Calu3 (cell line): ENCODE results near the gene ECI1. TPM values are rescaled to one million over a fixed set of nuclear protein-coding genes. Genes with fewer than 3 reads are reported as not detected.

ENCODE experiments used
- BruUV-seq: library from RNA; stranded (reverse); fragments of 400-500 nt; replicated peaks from 2 replicates; lab custom pipeline; 2021; lab: Mats Ljungman, UMichigan
- CTCF ChIA-PET: fragments of 300-600 bp; sonication (Branson Sonifier 250); formaldehyde crosslinking; loops from one replicate; lab custom pipeline; 2022; ENCODE audit warnings: antibody characterized with exemption; lab: Charles Lee
- DNase-seq: peaks from one replicate; pipeline ENCODE4 v3.0.0; 2022
- H3K27ac Mint-ChIP-seq: one replicate; pipeline ENCODE4 v1.8.0; 2022; ENCODE audit warnings: mixed read lengths; ENCODE audit not compliant: unreplicated experiment
- H3K27me3 Mint-ChIP-seq: one replicate; pipeline ENCODE4 v1.8.0; 2022; ENCODE audit warnings: mixed read lengths; ENCODE audit not compliant: unreplicated experiment
- H3K36me3 Mint-ChIP-seq: one replicate; pipeline ENCODE4 v1.8.0; 2022; ENCODE audit warnings: mild to moderate bottlenecking, moderate library complexity, mixed read lengths; ENCODE audit not compliant: insufficient read depth, unreplicated experiment
- H3K4me1 Mint-ChIP-seq: one replicate; pipeline ENCODE4 v1.8.0; 2022; ENCODE audit warnings: mild to moderate bottlenecking, low read depth, mixed read lengths; ENCODE audit not compliant: unreplicated experiment
- H3K4me3 Mint-ChIP-seq: one replicate; pipeline ENCODE4 v1.8.0; 2022; ENCODE audit warnings: mild to moderate bottlenecking, low read depth, moderate library complexity, mixed read lengths; ENCODE audit not compliant: unreplicated experiment
- H3K9me3 Mint-ChIP-seq: one replicate; pipeline ENCODE4 v1.8.0; 2022; ENCODE audit warnings: low read depth, mixed read lengths; ENCODE audit not compliant: unreplicated experiment
- intact Hi-C: fragments of 100-400 bp; cut with micrococcal nuclease; formaldehyde crosslinking; loops from one replicate; pipeline ENCODE4 v1.10.0; 2022; ENCODE audit not compliant: unreplicated experiment
- total RNA-seq: library from RNA; stranded (reverse); gene quantifications from 2 replicates; pipeline ENCODE4 v1.2.3, GENCODE V29; 2022
- TF ChIP-seq, protein P1 (sequence below): fragments of 200-600 bp; IDR thresholded peaks from one replicate; pipeline ENCODE4 v1.8.0; 2022; ENCODE audit warnings: antibody characterized with exemption; ENCODE audit not compliant: unreplicated experiment

ECI1 gene
- total RNA-seq, 1 experiment from 2014 or later, result 85.7 TPM

DNA sequence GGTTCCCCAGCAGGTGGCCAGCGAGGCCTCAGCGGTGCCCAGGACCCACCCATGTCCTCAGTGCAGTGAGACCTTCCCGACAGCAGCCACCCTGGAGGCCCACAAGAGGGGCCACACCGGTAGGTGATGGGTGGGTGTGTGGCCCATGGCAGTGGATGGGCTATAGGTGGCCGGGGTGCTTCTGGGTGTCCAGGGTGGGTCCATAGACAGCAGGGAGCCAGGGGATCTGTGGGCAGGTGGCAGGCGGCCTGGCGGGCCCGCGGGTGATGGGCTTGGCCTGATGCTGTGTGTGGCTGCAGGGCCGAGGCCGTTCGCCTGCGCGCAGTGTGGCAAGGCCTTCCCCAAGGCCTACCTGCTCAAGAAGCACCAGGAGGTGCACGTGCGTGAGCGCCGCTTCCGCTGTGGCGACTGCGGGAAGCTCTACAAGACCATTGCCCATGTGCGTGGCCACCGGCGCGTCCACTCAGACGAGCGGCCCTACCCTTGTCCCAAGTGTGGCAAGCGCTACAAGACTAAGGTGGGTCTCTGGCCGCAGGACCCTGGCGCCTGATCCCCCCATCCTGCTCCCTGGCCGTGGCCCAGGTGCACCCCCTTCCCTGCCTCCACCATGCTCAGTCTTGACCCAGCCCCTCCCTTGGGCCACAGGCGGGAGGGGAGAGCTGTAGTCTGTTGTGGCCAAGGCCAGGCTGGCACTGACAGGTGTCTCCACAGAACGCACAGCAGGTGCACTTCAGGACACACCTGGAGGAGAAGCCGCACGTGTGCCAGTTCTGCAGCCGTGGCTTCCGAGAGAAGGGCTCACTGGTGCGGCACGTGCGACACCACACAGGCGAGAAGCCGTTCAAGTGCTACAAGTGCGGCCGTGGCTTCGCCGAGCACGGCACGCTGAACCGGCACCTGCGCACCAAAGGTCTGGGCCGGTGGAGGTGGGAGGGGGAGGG is 17.2 kb downstream of the ECI1 start:
- CTCF ChIA-PET, result no interaction called here
- BruUV-seq, result no TSS peak
- Mint-ChIP-seq H3K27ac (peak overlapping the region; percentile 61), H3K9me3 (no peaks in the 10 kb centered on the region), H3K36me3 (peaks cover 72% of the 10 kb centered on the region), H3K4me1 (peaks cover 8% of the 10 kb centered on the region), H3K27me3 (no peaks in the 10 kb centered on the region), H3K4me3 (no peak overlapping the region)
- TF ChIP-seq, protein P1, sequence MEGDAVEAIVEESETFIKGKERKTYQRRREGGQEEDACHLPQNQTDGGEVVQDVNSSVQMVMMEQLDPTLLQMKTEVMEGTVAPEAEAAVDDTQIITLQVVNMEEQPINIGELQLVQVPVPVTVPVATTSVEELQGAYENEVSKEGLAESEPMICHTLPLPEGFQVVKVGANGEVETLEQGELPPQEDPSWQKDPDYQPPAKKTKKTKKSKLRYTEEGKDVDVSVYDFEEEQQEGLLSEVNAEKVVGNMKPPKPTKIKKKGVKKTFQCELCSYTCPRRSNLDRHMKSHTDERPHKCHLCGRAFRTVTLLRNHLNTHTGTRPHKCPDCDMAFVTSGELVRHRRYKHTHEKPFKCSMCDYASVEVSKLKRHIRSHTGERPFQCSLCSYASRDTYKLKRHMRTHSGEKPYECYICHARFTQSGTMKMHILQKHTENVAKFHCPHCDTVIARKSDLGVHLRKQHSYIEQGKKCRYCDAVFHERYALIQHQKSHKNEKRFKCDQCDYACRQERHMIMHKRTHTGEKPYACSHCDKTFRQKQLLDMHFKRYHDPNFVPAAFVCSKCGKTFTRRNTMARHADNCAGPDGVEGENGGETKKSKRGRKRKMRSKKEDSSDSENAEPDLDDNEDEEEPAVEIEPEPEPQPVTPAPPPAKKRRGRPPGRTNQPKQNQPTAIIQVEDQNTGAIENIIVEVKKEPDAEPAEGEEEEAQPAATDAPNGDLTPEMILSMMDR, result no peak
- no peak for DNase-seq
- intact Hi-C loops, result no loop called here

DNA sequence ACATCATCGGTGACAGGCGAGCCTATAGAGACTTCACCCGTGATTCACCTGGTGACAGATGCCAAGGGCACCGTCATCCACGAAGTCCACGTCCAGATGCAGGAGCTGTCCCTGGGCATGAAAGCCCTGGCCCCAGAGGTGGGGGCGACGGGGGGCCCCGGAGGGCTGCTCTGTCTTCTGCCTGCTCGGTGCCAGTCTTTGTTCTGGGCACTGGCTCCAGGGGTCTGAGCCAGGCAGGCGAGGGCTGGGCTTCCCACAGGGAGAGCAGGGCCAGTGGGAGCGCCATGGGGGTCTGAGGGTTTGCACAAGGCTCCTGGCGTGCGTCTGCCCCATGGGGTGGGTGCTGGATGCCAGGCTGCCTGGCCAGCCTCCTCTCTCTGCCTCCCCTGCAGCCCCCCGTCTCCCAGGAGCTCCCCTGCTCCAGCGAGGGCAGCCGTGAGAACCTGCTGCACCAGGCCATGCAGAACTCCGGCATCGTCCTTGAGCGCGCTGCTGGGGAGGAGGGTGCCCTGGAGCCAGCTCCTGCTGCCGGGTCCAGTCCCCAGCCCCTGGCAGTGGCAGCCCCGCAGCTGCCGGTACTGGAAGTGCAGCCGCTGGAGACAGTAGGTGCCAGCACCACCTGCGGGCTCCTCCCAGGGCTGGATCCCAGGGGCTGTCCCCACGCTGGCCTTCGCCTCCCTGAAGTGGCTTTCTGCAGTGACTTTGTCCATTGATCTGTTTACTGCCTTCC is 18.2 kb downstream of the ECI1 start:
- Mint-ChIP-seq H3K36me3 (peaks cover 67% of the 10 kb centered on the region), H3K4me1 (peaks cover 8% of the 10 kb centered on the region), H3K4me3 (no peak overlapping the region), H3K9me3 (no peaks in the 10 kb centered on the region), H3K27me3 (no peaks in the 10 kb centered on the region), H3K27ac (peak overlapping the region; percentile 61)
- intact Hi-C loops, result no loop called here
- CTCF ChIA-PET, result interaction anchor here (0.6 kb wide), 2 partner anchors 15 to 521 kb away, joined by 4 to 5 read pairs; no protein-coding TSS in a partner anchor
- no TSS peak for BruUV-seq
- TF ChIP-seq, protein P1, result no peak
- DNase-seq, result no peak

DNA sequence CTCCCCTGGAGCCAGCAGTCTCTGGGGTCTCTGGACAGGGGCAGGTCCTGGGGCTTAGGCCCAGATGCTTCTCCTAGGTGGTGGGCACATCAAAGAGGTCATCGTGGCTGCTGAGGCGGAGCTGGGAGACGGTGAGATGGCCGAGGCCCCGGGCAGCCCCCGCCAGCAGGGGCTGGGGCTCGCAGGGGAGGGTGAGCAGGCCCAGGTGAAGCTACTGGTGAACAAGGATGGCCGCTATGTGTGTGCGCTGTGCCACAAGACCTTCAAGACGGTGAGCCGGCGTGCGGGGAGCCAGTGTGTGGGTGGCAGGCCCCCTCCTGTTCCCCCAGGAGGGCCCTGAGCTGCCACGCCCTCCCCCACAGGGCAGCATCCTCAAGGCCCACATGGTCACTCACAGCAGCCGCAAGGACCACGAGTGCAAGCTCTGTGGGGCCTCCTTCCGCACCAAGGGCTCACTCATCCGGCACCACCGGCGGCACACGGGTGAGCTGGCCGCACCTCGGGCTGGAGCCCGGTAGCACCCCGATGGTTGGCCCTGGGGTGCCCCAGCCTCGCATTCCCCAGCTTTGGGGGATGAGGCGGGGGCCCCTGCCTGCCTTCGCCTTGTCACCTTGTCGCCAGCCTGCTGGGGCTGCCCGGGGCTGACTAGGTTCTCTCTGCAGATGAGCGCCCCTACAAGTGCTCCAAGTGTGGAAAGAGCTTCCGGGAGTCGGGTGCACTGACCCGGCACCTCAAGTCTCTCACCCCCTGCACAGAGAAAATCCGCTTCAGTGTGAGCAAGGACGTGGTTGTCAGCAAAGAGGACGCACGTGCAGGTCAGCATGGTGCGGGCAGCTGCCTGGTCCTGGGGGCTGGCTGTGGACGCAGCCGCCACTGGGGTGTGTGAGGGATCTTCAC is 19.0 kb downstream of the ECI1 start:
- BruUV-seq, result no TSS peak
- no peaks in the 10 kb centered on the region for H3K9me3 Mint-ChIP-seq
- intact Hi-C loops, result no loop called here
- no peak overlapping the region for H3K4me3 Mint-ChIP-seq
- TF ChIP-seq, protein P1, result no peak
- H3K36me3 Mint-ChIP-seq, result peaks cover 72% of the 10 kb centered on the region
- peaks cover 8% of the 10 kb centered on the region for H3K4me1 Mint-ChIP-seq
- CTCF ChIA-PET, result interaction anchor here (0.6 kb wide), 1 partner anchor 522 kb away, joined by 4 read pairs; no protein-coding TSS in a partner anchor
- H3K27me3 Mint-ChIP-seq, result no peaks in the 10 kb centered on the region
- no peak overlapping the region for H3K27ac Mint-ChIP-seq
- DNase-seq, result no peak
